Omental fat pad (tissue), 4 donors: ENCODE data around the gene C20orf96. TPM values are rescaled to one million over a fixed set of nuclear protein-coding genes. Genes with fewer than 3 reads are reported as not detected.

Experiments
- ATAC-seq: fragments of 150-250 bp; one replicate; pipeline ENCODE4 v1.9.1; 2016; ENCODE audit warnings: mild to moderate bottlenecking, moderate library complexity; ENCODE audit not compliant: low FRiP score
- DNase-seq: peaks from one replicate; pipeline ENCODE4 v3.0.0-alpha.2; 2019; ENCODE audit warnings: low spot score
- CTCF ChIP-seq, 3 donors: fragments of 450-650 bp; IDR thresholded peaks; one replicate each; pipeline ENCODE4 v1.5.1; 2016 to 2017; ENCODE audit warnings: antibody characterized with exemption in 3 of 3, mild to moderate bottlenecking in 3 of 3, moderate library complexity in 2 of 3
- total RNA-seq, 4 donors: library from RNA; depleted of rRNA; stranded (reverse); fragments of >200 nt; gene quantifications; one replicate each; pipeline ENCODE4 v1.1.0, GENCODE V29; 2016

C20orf96 gene
- total RNA-seq, 4 donors from 2014 or later: 1.4 to 3.0 (median 1.9) TPM

DNA sequence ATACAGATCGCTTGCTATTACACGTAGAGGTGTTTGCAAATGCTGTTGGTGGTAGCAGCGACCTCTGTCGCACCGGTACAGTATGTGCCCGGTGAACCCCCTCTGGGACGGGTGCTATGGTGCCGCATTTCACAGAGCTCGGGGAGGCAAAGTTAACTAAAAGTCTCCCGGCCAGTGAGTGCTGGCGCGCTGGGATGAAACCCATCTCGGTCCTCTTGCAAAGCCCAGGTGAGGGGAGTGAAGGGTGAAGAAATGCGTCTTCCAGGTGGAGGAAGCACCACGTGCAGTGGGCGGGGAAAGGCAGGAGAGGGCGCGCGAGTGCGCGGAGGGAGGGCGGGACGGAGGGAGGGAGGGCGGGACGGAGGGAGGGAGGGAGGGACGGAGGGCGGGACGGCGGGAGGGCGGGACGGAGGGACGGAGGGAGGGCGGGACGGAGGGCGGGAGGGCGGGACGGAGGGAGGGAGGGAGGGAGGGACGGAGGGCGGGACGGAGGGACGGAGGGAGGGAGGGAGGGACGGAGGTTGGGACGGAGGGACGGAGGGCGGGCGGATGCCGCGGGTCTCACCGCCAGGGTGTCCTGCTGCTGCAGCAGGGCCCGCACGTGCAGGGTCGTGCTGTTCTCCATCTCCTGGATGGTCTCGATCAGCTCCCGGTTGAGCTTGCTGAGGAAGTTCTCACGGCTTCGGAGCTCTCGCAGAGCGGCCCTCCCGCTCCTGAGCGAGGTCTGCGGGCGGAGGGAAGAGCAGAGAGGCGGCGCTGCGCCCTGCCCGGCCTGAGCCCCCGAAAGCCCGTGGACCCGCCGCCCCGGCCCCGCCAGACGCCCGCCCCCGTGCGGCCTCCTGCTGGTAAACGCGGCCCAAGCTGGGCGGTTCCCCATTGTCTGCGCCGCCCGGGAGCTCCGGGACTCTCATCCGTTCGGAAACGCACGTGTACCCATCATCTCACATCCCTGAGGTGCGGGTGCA is 11.7 kb downstream of the C20orf96 start:
- no peak for ATAC-seq
- no peak for TF ChIP-seq CTCF (IDR thresholded peaks at IDR 0.05)
- no peak for DNase-seq

- ATAC-seq (no peak), DNase-seq (no peak)
- TF ChIP-seq CTCF (IDR thresholded peaks at IDR 0.05): no peak
Measured at GRCh38 chr20:278181-278580, 12.4 kb downstream of the C20orf96 start.

DNA sequence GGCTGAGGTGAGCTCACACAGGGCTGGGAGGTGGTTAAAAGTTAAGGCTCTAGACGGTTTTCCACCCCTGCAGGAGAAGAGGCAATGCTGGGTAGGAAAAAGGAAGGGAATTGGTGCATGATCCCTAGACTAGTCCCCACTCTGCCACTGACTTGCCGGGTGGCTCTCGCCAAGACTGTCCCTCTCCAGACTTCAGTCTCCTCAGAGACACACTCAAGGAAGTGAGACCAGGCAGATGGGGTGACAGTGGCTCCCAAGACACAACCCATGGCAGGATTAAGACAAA is 13.1 kb downstream of the C20orf96 start:
- no peak for TF ChIP-seq CTCF (IDR thresholded peaks at IDR 0.05)
- ATAC-seq (no peak), DNase-seq (no peak)

GRCh38 chr20:276620-277495 is 13.7 kb downstream of the C20orf96 start:
- TF ChIP-seq CTCF (IDR thresholded peaks at IDR 0.05): no peak
- DNase-seq (no peak), ATAC-seq (no peak)

DNA sequence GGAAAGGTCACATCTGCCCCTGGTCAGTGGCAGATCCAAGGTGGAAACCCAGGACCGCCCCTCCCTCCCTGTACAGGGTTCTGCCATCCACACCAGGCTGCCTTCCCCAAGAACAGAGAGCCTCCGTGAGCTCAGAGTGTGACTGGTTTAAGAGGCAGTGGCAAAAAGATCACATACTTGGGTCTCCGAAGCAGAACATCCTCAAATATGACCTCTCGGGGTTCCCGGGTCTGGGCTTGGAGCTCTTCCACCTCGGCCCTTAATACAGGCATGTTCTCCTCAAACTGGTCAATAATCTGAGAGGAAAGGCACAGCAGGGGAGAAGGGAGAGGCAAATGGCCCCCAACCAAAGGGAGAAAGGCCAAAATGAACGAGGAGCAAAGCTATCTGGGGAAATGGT is 14.8 kb downstream of the C20orf96 start:
- no peak for ATAC-seq
- TF ChIP-seq CTCF (IDR thresholded peaks at IDR 0.05): no peak
- DNase-seq: no peak

- no peak for TF ChIP-seq CTCF (IDR thresholded peaks at IDR 0.05)
- DNase-seq: no peak
- no peak for ATAC-seq
Measured at GRCh38 chr20:273884-274283, 16.7 kb downstream of the C20orf96 start.
